ENCODE results near the gene C13orf46.

C13orf46 gene

DNA sequence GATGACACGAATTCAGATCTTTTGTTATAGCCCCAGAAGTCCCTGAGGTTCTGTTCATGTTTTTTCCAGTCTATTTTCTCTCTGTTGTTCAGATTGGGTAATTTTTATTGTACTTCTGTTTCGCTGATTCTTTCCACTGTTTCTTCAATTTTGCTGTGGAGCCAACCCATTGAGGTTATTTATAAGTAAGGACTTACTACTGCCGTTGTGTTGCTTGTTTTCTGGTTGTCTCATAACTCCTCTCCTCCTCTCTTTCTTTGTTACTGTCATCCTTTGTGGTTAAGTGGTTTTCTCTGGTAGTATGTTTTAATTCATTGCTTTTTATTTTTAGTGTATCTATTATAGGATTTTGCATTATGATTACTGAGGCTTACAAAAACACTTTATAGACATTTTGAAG lies 61.3 kb downstream of the C13orf46 start:
- TF ChIP-seq ZNF274 (IDR thresholded peaks at IDR 0.05; ENCODE audit: low read depth, low read length), result no peak
- no peak overlapping the region for H3K4me3 ChIP-seq (ENCODE audit: low read length)

GRCh38 chr13:113907635-113908617 lies 66.0 kb downstream of the C13orf46 start:
- no peak for TF ChIP-seq ZNF274 (IDR thresholded peaks at IDR 0.05; ENCODE audit: low read depth, low read length)
- no peak overlapping the region for H3K4me3 ChIP-seq (ENCODE audit: low read length)

DNA sequence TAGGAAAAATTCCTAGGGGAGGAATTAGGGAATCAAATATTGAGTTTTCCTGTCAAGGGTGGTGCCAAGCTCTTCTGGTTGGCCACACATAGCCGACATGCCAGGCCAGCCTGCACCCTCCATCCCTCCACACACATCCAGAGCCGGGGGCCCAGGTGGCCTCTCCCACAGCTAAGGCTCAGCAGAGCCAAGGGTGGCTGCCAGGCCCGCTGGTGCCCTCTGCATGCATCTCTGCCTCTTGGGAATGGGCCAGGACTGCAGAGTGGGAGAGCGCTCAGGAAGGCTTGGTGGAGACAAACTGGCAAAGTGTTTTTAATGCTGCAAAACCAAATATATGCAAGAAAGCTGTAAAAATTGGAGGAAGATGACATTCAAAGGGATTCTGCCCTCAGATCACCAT lies 67.3 kb downstream of the C13orf46 start:
- no peak for TF ChIP-seq ZNF274 (IDR thresholded peaks at IDR 0.05; ENCODE audit: low read depth, low read length)
- H3K4me3 ChIP-seq (ENCODE audit: low read length), result no peak overlapping the region

DNA sequence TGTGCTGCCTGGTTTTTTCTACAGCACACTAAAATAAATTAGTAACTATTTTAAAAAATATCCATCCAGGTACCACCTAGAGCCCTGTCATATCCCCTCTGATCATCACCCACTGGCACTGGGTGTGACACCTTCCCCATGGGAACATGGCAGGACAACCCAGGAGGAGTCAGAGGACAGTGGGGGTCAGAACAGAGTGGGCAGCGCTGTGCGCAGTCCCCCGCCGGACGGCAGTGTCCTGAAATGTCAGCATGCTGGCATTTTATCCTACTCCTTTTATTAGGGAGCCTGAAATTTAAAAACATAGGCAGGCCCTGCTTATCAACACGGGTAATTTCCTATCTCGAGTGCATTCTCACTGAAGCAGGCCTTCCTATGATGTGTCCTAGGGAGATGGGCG lies 67.9 kb downstream of the C13orf46 start:
- H3K4me3 ChIP-seq (ENCODE audit: low read length), result no peak overlapping the region
- no peak for TF ChIP-seq ZNF274 (IDR thresholded peaks at IDR 0.05; ENCODE audit: low read depth, low read length)

- H3K4me3 ChIP-seq (ENCODE audit: low read length), result no peak overlapping the region
- TF ChIP-seq ZNF274 (IDR thresholded peaks at IDR 0.05; ENCODE audit: low read depth, low read length), result no peak
Measured at GRCh38 chr13:113905018-113905417, 68.9 kb downstream of the C13orf46 start.

- no peak for TF ChIP-seq ZNF274 (IDR thresholded peaks at IDR 0.05; ENCODE audit: low read depth, low read length)
- no peak overlapping the region for H3K4me3 ChIP-seq (ENCODE audit: low read length)
Measured at GRCh38 chr13:113904411-113904810, 69.5 kb downstream of the C13orf46 start.

DNA sequence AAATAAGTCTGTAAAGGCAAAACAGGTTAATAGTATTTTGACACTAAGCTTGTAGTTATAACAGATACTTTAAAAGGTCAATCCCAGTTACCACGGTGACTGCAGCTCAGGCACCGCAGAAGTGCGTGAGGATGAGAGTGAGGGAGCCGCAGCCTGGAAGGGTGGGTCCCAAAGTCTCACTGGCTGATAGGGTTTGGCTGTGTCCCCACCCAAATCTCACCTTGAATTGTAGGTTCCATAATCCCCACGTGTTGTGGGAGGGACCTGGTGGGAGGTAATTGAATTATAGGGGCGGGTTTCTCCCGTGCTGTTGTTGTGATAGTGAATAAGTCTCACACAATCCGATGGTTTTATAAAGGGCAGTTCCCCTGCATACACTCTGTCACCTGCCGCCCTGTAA lies 70.0 kb downstream of the C13orf46 start:
- TF ChIP-seq ZNF274 (IDR thresholded peaks at IDR 0.05; ENCODE audit: low read depth, low read length), result no peak

More for the DNA sequence above, 70.0 kb downstream of the C13orf46 start:
- H3K4me3 ChIP-seq (ENCODE audit: low read length), result no peak overlapping the region

All from GM08714 (cell line).